HepG2 (cell line): Measurements from ENCODE around the gene GRAMD2A. TPM values are rescaled to one million over a fixed set of nuclear protein-coding genes. Genes with fewer than 3 reads are reported as not detected.

Experiments
- ATAC-seq: fragments of 200-7000 bp; cut with Tn5 transposase; 3 replicates; pipeline ENCODE4 v1.9.1; 2020; ENCODE audit warnings: mild to moderate bottlenecking, moderate library complexity
- BruUV-seq: library from RNA; stranded (reverse); fragments of 400-500 nt; replicated peaks from 2 replicates; lab custom pipeline; 2021; lab: Mats Ljungman, UMichigan
- CTCF ChIA-PET: fragments of 300-600 bp; formaldehyde crosslinking; extraction: SDS; loops from one replicate; lab custom pipeline; 2021; ENCODE audit warnings: low total read pairs, inconsistent platforms, low intra/inter-chr PET ratio; lab: Yijun Ruan, JAX
- POLR2A ChIA-PET: fragments of 350-600 bp; sonication (Branson Sonifier 250); formaldehyde crosslinking; loops from one replicate; lab custom pipeline; 2020; ENCODE audit warnings: antibody characterized with exemption, inconsistent platforms; lab: Yijun Ruan, JAX
- DNase-seq: peaks from one replicate; pipeline ENCODE4 v3.0.0-alpha.2; 2015; ENCODE audit warnings: low spot score
- FAIRE-seq: peaks from 3 replicates; lab custom pipeline; 2011; peaks lifted over from hg19 to GRCh38; lab: Jason Lieb, UNC
- H2AFZ ChIP-seq: one replicate; pipeline ENCODE4 v1.6.1; 2011; ENCODE audit warnings: low read length, inconsistent platforms
- H3K27ac ChIP-seq: fragments of 300-600 bp; 3 replicates; pipeline ENCODE4 v1.8.0; 2011; ENCODE audit warnings: mixed run types, mild to moderate bottlenecking, mixed read lengths, low read length, inconsistent platforms; ENCODE audit not compliant: insufficient read depth; ENCODE audit errors: extremely low read length
- H3K27me3 ChIP-seq, 2 experiments: fragments of 200-600 bp in 1 of 2; 2 replicates in 1 of 2; 3 replicates in 1 of 2; pipeline versions ENCODE4 v1.6.0 to v1.8.0; 2011; ENCODE audit warnings: low read length in 2 of 2, mild to moderate bottlenecking in 2 of 2, moderate library complexity in 2 of 2, inconsistent platforms in 1 of 2; ENCODE audit not compliant: insufficient read depth in 2 of 2, control insufficient read depth in 1 of 2
- H3K36me3 ChIP-seq, 2 experiments: fragments of 200-600 bp in 1 of 2; replicated peaks in 1 of 2; 2 replicates in 1 of 2; 3 replicates in 1 of 2; pipeline versions ENCODE4 v1.5.1 to v1.8.0; 2011; ENCODE audit warnings: low read length in 2 of 2, inconsistent platforms in 1 of 2; ENCODE audit not compliant: insufficient read depth in 2 of 2, control insufficient read depth in 1 of 2
- H3K4me1 ChIP-seq: 2 replicates; pipeline ENCODE4 v1.5.1; 2012; ENCODE audit warnings: low read length, inconsistent platforms; ENCODE audit not compliant: insufficient read depth
- H3K4me2 ChIP-seq: 2 replicates; pipeline ENCODE4 v1.6.0; 2011; ENCODE audit warnings: low read depth, low read length, inconsistent platforms
- H3K4me3 ChIP-seq, 3 experiments: fragments of 200-600 bp in 1 of 3; sonication (generic), shearing (Covaris generic) in 1 of 3; replicated peaks in 1 of 3; 2 replicates each; pipeline ENCODE4 v1.5.1; 2011 to 2016; ENCODE audit warnings: low read length in 3 of 3, inconsistent platforms in 2 of 3, low read depth in 2 of 3, mild to moderate bottlenecking in 2 of 3, control low read depth in 1 of 3, mixed read lengths in 1 of 3; ENCODE audit not compliant: insufficient read depth in 1 of 3
- H3K79me2 ChIP-seq: one replicate; pipeline ENCODE4 v1.6.1; 2011; ENCODE audit warnings: low read length, inconsistent platforms; ENCODE audit not compliant: insufficient read depth
- H3K9ac ChIP-seq: 2 replicates; pipeline ENCODE4 v1.6.0; 2011; ENCODE audit warnings: mild to moderate bottlenecking, low read depth, low read length, inconsistent platforms; ENCODE audit not compliant: insufficient read depth
- H3K9me3 ChIP-seq: 2 replicates; pipeline ENCODE4 v1.5.1; 2012; ENCODE audit warnings: mild to moderate bottlenecking, low read length
- H4K20me1 ChIP-seq: 2 replicates; pipeline ENCODE4 v1.6.0; 2011; ENCODE audit warnings: inconsistent platforms, mild to moderate bottlenecking, low read length, moderate library complexity; ENCODE audit not compliant: insufficient read depth
- EZH2 ChIP-seq: conservative IDR thresholded peaks from 2 replicates; pipeline ENCODE4 v1.6.1; 2012; ENCODE audit warnings: mild to moderate bottlenecking, low read depth, low read length, moderate library complexity
- FOSL1 ChIP-seq: sonication (generic); formaldehyde crosslinking; IDR thresholded peaks from 2 replicates; pipeline ENCODE4 v1.9.0; 2021; ENCODE audit warnings: missing genetic modification reagents, borderline replicate concordance
- HNF4G ChIP-seq, 2 experiments: sonication (generic) in 1 of 2; formaldehyde crosslinking in 1 of 2; IDR thresholded peaks; 2 replicates each; pipeline versions ENCODE4 v1.4.0 to v1.6.1; 2011 to 2020; ENCODE audit warnings: borderline replicate concordance in 2 of 2, low read depth in 2 of 2, mild to moderate bottlenecking in 2 of 2, low read length in 1 of 2, missing genetic modification reagents in 1 of 2, moderate library complexity in 1 of 2
- TGIF2 ChIP-seq: IDR thresholded peaks from 2 replicates; pipeline ENCODE4 v1.6.1; 2016; ENCODE audit warnings: control low read depth, missing compliant biosample characterization
- ZC3H13 ChIP-seq: sonication (generic); formaldehyde crosslinking; IDR thresholded peaks from 2 replicates; pipeline ENCODE4 v1.8.1; 2023; ENCODE audit warnings: mild to moderate bottlenecking, missing genetic modification reagents, moderate library complexity
- ZSCAN30 ChIP-seq: sonication (generic); formaldehyde crosslinking; IDR thresholded peaks from 2 replicates; pipeline ENCODE4 v1.5.0; 2020; ENCODE audit warnings: mild to moderate bottlenecking, missing genetic modification reagents
- WGBS: methylation state at CpG from one replicate; pipeline ENCODE4 v1.1.6; 2017; ENCODE audit warnings: low lambda C conversion rate; 5-methylcytosine and 5-hydroxymethylcytosine counted together
- in situ Hi-C: cut with HindIII; loops from 2 replicates; pipeline ENCODE4 v1.10.0; 2017; ENCODE audit warnings: low pct_unique_long_range_greater_than_20kb; ENCODE audit not compliant: extremely low pct_ligation_motif_present
- intact Hi-C: fragments of 100-400 bp; cut with micrococcal nuclease; formaldehyde crosslinking; loops from one replicate; pipeline ENCODE4 v1.10.0; 2022; ENCODE audit not compliant: unreplicated experiment
- polyA plus RNA-seq, 8 experiments: library from polyadenylated mRNA; depleted of rRNA in 3 of 8; stranded (reverse) in 7 of 8; unstranded in 1 of 8; fragments of >200 nt; fragmentation: Illumina TruSeq in 4 of 8; extraction: Trizol in 4 of 8; gene quantifications; 2 replicates each; pipeline versions ENCODE4 v1.2.1 to v1.2.3, GENCODE V29; 2011 to 2016; ENCODE audit warnings: low read depth in 4 of 8, missing spikeins in 1 of 8, mixed read lengths in 1 of 8; ENCODE audit not compliant: insufficient read depth in 1 of 8
- total RNA-seq, 5 experiments: library from RNA; depleted of rRNA; stranded (reverse); fragments of >200 nt; fragmentation: Illumina TruSeq; extraction: Trizol; gene quantifications; 2 replicates each; pipeline ENCODE4 v1.2.3, GENCODE V29; 2016; ENCODE audit warnings: low read depth in 1 of 5
- TF ChIP-seq, protein P1 (sequence below): IDR thresholded peaks from 2 replicates; pipeline ENCODE4 v1.6.1; 2016

GRAMD2A gene
- total and polyA plus RNA-seq, 2 of the 13 experiments (the other 11 are each of a cell fraction or from before 2014, with no cell fraction given), result 0.04 TPM; not detected in 1

DNA sequence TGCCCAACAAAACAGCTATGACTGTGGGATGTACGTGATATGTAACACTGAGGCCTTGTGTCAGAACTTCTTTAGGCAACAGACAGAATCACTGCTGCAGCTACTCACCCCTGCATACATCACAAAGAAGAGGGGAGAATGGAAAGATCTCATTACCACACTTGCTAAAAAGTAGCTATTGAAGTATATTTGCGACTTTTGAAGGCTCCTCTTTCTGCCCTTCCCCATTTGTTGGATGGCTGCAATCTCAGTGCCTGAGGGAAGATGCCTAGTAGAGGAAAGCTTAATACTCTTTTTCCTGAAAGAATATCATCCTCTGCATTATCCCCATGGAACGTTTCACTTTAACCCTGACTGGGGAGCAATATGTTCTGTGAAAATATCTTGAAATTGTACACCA, 57.5 kb downstream of the GRAMD2A start:
- no peak overlapping the region for H2AFZ ChIP-seq
- H3K4me1 ChIP-seq, result peaks cover 7% of the 10 kb centered on the region
- H3K79me2 ChIP-seq, result no peaks in the 10 kb centered on the region
- ChIA-PET CTCF (no interaction called here), POLR2A (no interaction called here)
- H3K9me3 ChIP-seq, result no peaks in the 10 kb centered on the region
- no peak overlapping the region for H3K9ac ChIP-seq
- TF ChIP-seq, protein P1, sequence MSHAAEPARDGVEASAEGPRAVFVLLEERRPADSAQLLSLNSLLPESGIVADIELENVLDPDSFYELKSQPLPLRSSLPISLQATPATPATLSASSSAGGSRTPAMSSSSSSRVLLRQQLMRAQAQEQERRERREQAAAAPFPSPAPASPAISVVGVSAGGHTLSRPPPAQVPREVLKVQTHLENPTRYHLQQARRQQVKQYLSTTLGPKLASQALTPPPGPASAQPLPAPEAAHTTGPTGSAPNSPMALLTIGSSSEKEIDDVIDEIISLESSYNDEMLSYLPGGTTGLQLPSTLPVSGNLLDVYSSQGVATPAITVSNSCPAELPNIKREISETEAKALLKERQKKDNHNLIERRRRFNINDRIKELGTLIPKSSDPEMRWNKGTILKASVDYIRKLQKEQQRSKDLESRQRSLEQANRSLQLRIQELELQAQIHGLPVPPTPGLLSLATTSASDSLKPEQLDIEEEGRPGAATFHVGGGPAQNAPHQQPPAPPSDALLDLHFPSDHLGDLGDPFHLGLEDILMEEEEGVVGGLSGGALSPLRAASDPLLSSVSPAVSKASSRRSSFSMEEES (CRISPR knock-in tag), result no peak
- no peak for TF ChIP-seq TGIF2
- TF ChIP-seq ZC3H13 (CRISPR knock-in tag), result no peak
- no peak for TF ChIP-seq ZSCAN30 (CRISPR knock-in tag)
- TF ChIP-seq HNF4G (IDR thresholded peaks at IDR 0.05; ENCODE audit: borderline replicate concordance, low read depth, low read length), result no peak
- no peak for TF ChIP-seq HNF4G (CRISPR knock-in tag; IDR thresholded peaks at IDR 0.05; ENCODE audit: borderline replicate concordance, low read depth)
- no peak for TF ChIP-seq EZH2
- in situ Hi-C loops (no loop called here), intact Hi-C loops (no loop called here)
- DNase-seq, result no peak
- 80% methylated on average over 3 of the region's 3 CpGs for WGBS
- H3K4me3 ChIP-seq, result no peak overlapping the region
- no peaks in the 10 kb centered on the region for H4K20me1 ChIP-seq
- no peak for ATAC-seq
- no peak for FAIRE-seq
- H3K27ac ChIP-seq, result no peak overlapping the region
- H3K4me2 ChIP-seq, result no peak overlapping the region
- peaks cover 2 to 3% of the 10 kb centered on the region in 2 experiments; a peak in 1 of 5 replicates for H3K27me3 ChIP-seq
- no peaks in the 10 kb centered on the region for H3K36me3 ChIP-seq
- BruUV-seq, result no TSS peak

DNA sequence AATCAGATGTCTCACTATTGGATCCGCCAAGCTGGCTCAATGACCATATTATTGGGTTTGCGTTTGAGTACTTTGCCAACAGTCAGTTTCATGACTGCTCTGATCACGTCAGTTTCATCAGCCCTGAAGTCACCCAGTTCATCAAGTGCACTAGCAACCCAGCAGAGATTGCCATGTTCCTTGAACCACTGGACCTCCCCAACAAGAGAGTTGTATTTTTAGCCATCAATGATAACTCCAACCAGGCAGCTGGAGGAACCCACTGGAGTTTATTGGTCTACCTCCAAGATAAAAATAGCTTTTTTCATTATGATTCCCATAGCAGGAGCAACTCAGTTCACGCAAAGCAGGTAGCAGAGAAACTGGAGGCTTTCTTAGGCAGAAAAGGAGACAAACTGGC, 57.9 kb downstream of the GRAMD2A start:
- POLR2A ChIA-PET, result no interaction called here
- peaks cover 11% of the 10 kb centered on the region for H3K4me1 ChIP-seq
- no peak for DNase-seq
- no peak overlapping the region for H3K4me2 ChIP-seq
- no peak for TF ChIP-seq FOSL1 (CRISPR knock-in tag)
- H3K27ac ChIP-seq, result no peak overlapping the region
- ATAC-seq, result no peak
- no peaks in the 10 kb centered on the region for H3K36me3 ChIP-seq
- H3K9ac ChIP-seq, result no peak overlapping the region
- no TSS peak for BruUV-seq
- no peaks in the 10 kb centered on the region for H3K9me3 ChIP-seq
- in situ Hi-C loops, result no loop called here
- no peak for FAIRE-seq
- H3K79me2 ChIP-seq, result no peaks in the 10 kb centered on the region
- 93% methylated on average over 4 of the region's 4 CpGs for WGBS
- no peak overlapping the region for H3K4me3 ChIP-seq
- CTCF ChIA-PET, result no interaction called here
- H4K20me1 ChIP-seq, result no peaks in the 10 kb centered on the region
- H3K27me3 ChIP-seq, result no peaks in the 10 kb centered on the region
- intact Hi-C loops, result no loop called here
- H2AFZ ChIP-seq, result no peak overlapping the region
